ENCODE data around the gene UBTD1.
"Not testable (repeated sequence)": the region's sequence is repeated elsewhere in the genome, so short reads cannot be mapped to it uniquely, and the experiment has no call there.

Gene UBTD1

DNA sequence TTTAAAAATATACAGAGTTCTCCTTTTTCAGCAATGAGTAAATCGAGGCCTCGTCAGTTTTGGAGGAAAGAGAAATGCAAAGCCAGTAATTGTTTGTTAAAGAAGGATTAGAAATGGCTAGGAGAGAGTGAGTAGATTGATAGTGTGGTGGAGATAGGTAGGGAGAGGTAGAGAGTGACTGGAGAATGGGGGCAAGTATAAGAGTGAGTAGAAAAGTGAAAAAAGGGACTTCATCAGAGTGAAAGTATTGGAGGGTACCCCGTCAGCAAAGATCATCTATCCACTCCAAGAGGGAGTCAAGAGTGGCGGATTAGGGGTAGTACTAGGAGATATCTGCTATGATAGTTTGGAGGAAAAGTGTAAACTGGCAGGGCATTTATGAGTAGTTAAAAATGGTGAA is 64.6 kb downstream of the UBTD1 start:
- no peak for DNase-seq (ENCODE audit: low read depth)

DNA sequence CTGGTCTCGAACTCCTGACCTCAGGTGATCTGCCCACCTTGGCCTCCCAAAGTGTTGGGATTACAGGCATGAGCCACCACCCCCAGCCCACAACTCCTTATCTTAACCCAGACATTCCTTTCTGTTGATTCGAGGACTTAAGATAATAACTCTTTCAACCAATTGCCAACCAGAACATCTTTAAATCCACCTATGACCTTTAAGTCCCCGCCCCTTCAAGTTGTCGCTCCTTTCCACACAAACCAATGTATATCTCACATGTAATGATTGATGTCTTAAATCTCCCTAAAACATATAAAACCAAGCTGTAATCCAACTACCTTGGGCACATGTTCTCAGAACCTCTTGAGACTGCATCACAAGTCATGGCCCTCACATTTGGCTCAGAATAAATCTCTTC is 66.1 kb downstream of the UBTD1 start:
- no peak for DNase-seq (ENCODE audit: low read depth)

DNA sequence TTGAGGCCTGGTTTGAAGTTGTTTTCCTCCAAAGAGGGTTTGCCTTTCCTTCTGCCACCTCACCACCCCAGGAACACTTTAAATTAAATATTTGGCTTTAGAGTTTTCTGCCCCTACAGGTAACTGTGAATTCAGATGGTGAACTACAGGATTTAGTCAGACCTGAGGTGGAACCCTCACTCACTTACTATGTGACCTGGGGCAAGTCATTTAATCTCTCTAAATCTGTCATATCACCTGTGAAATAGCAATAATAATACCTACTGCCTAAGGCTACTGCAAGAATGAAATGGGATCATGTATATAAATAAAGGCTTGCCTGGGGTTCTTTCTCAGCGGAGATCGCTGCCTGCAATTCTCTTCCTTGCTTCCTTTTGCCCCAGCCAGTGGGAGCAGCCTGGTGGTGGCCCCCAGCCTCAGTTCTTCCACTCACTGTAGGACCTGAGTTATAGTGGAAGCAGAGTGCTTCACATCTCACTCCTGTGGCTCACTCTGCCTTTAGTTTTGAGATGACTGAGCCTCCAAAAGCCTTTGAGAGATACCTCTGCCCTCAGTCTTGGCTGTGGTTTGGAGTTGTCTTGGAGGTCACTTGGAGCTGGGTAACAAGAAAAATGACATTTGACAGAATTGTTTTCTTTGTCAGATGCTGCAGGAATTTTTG is 67.7 kb downstream of the UBTD1 start:
- no peak for DNase-seq (ENCODE audit: low read depth)

DNA sequence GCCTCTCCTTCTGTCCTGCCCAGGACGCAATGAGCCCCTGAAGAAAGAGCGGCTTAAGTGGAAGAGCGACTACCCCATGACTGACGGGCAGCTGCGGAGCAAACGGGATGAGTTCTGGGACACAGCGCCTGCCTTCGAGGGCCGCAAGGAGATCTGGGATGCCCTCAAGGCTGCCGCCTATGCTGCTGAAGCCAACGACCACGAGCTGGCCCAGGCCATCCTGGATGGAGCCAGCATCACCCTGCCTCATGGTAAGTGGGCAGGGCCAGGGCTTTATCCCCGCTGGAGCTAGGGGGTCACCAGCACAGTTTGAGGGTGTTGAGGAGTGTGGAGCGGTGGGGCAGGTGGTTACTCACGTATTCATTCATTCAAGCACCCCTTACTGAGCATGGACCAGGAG is 69.2 kb downstream of the UBTD1 start:
- no peak for DNase-seq (ENCODE audit: low read depth)

DNA sequence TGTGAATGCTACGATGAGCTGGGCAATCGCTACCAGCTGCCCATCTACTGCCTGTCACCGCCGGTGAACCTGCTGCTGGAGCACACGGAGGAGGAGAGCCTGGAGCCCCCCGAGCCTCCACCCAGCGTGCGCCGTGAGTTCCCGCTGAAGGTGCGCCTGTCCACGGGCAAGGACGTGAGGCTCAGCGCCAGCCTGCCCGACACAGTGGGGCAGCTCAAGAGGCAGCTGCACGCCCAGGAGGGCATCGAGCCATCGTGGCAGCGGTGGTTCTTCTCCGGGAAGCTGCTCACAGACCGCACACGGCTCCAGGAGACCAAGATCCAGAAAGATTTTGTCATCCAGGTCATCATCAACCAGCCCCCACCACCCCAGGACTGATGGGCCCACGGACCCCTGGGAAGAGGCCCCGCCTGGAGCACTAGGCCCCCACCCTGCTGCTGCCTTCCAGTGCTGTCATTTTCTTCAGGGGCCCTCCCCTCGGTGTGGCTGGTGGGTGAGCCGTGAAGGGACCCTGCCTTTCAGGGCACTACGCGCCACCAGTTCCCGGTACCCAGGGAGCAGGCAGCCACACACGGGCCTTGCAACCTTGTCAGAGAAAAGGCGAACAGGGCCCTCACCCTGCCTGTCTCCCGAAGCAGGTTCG is 71.5 kb downstream of the UBTD1 start:
- DNase-seq (ENCODE audit: low read depth), result no peak

DNA sequence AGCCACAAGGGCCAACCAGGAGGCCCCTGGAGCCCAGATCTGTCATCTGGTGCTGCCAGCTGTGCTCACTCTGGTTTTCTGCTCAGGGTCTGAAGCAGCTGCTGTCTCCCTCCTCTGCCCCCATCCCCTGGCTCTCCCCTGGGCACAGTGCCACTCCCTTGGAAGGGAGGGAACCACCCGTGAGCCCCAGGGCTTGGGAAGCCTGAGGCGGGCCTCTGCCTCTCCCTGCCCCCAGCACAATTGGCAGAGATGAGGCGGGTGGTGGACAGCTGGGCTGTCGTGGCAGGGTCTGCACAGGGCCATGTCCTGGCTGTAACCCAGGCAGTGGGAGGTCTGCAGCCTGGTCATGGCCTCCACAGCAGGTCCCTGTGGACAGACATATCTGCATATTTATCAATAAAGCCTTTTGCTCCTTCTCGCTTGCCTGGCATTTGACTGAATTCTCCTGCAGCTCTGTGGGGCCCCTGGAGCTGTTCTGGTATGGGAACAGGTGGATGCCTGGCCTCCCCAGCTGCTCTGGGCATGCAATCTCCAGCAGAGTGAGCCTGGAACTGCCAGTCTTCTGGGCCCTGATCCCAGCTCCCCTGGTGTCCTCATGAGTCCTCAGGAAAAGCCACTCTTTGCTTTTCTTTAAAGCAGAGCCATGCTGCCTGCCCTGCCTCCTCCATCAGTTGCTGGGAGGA is 72.2 kb downstream of the UBTD1 start:
- DNase-seq (ENCODE audit: low read depth), result no peak

DNA sequence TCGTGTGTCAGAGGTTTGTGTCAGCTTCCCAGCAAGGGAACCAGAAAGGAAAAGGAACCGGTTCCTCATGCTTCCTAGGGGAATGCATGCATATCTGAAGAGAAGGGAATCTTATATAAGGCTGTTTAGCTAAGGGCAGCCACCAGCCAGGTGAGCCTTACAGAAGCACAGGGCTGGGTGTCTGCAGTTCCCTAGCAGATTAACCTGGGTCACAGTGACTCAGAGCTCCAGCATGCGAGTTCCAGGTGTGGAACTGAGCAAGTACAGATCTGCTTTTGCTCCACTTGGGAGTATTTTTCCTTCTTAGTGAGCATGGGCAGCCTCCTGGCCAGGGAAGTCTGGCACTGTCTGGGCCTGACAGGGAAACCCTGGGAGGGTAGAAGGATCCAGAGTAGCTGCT is 72.9 kb downstream of the UBTD1 start:
- DNase-seq (ENCODE audit: low read depth), result no peak

DNA sequence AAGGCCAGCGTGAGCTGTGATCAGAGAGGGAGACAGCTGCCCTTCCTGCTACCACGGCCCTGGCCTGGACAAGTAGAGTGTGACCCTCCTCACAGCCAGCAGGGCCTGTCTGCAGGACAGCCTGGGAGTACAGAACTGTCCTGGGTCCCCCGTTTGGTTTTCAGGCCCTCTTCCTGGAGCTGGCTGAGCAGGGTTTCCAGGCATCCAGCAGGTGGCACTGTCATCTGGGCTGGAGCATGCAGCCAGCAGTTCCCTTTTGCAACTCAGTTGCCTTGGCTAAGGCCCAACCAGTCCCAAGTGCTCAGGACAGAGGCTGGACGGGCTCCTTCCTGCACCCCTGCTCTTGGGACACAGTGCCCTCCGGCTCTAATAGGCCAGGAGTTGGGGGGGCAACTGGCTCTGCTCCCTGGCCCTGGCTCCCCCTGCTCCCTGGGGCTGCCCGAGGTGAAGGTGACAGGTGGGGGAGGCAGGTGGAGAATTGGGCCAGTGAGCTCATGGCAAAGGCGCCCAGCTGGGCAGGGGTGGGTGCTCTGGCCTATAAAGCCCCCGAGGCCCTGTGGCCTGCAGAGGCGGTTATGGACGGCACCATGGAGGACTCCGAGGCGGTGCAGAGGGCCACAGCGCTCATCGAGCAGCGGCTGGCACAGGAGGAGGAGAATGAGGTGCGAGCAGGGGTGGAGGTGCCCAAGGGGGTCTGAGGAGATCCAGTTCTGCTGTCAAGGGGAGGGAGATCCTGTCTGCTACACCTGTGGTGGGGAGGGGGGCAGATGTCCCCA is 73.7 kb downstream of the UBTD1 start, which contains the start of gene ANKRD2:
Gene ANKRD2, plus strand, starts transcription at position 566 of the 776 bp plus-strand sequence. Its CDS starts 10 bp downstream, at position 576.
- DNase-seq (ENCODE audit: low read depth), result peak; percentile 13

DNA sequence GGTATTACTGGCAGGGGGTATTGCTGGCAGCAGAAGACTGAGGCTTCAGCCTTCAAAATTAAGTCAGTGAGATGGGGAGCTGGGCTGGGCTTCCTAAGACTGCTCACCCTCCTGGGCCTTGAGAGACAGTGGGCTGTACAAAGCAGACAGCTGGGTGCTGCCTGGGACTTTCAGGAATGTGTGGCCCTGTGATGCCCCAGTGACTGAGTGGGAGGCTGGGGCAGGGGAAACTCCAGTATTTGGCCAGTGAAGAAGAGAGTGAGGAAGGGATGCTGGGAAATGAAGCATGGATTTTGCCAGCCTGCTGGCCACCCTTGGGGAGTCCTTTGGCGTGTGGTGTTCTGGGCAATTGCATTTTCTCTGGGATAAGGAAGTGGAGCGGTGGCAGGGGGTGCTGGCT is 74.3 kb downstream of the UBTD1 start:
- DNase-seq (ENCODE audit: low read depth), result no peak

DNA sequence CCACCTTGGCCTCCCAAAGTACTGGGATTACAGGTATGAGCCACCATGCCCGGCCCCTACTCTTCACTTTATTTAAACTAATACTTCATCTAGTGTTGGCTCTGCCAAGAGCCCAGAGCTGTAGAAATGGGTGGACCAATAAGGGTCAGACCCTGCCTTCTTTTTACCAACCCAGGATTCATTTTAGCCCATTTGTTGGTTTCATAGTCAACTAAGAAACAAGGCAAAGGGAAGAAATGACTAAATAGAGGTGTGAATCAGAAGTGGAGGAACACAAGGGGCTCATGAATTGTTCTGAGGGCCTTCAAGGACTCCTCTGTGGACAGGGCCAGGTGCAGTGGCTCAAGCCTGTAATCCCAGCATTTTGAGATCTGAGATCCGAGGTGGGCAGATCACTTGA is 74.9 kb downstream of the UBTD1 start:
- DNase-seq (ENCODE audit: low read depth), result no peak

DNA sequence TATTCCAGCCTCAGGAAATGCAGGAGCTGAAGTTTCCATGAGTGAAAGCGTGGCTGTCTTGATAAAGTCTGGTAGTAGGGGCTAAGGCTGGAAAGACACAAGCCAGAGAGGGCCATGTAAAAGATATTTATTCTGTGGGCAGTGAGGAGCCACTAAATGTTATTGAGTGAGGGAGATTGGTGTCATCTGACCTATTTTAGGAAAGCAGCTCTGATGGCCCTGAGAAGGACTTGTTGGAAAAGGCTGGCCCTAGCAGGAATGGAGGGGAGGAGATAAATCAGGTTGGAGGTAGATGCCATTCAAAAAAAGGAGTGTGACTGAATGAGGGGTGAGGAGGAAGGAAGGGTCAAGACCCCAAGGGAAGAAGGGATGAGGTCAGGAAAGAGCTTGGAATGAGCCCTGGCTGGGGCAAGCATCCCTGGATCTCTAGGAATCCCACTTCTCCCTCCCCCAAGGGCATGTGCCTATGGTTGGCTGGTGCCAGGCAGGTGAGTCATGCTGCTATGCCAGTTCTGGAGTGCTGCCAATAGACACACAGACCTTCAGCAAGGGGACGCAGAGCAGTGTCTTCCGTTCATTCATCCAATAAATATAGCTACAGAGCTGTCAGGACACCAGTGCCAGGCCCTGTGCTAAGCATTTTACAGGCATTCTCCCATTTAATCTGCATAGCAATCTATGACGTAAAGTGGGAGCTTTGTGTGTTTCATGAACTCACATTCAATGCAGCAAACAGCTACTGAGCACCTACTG is 75.8 kb downstream of the UBTD1 start:
- DNase-seq (ENCODE audit: low read depth), result no peak

DNA sequence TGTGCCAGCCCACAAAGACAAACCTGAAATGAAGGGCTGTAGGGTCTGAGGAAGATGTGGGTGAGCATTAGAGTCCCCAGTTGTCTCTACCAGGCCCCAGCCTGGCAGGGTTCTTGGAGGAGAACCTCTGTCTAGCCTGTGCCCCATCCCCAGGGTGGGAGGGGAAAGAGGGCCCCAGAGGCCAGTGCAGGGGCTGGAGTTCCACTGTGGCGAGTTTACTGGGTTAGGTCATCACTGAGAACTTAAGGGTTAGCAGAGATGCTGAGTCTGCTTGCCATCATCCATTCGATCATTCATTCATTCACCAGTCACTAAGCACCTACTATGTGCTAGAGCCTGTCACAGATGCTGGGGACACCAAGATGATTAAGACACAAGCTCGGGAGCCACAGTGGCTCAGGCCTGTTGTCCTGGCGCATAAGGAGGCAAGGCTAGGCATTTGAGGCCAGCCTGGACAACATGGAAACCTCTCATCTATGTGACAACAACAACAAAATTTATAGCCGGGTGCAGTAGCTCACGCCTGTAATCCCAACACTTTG is 76.5 kb downstream of the UBTD1 start:
- no peak for DNase-seq (ENCODE audit: low read depth)

DNA sequence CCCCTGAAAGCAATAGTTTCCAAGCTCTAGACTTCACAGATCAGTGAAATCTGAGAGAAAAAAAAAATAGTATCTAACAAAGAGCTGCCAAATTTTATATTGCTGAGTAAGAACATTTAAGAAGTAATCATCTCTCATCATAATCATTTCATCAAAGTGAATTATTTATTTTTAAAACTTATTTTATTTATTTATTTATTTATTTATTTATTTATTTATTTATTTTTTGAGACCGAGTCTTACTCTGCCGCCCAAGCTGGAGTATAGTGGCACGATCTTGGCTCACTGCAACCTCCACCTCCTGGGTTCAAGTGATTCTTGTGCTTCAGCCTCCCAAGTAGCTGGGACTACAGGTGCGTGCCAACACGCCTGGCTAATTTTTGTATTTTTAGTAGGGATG is 77.8 kb downstream of the UBTD1 start:
- DNase-seq (ENCODE audit: low read depth), result not testable (repeated sequence)

DNA sequence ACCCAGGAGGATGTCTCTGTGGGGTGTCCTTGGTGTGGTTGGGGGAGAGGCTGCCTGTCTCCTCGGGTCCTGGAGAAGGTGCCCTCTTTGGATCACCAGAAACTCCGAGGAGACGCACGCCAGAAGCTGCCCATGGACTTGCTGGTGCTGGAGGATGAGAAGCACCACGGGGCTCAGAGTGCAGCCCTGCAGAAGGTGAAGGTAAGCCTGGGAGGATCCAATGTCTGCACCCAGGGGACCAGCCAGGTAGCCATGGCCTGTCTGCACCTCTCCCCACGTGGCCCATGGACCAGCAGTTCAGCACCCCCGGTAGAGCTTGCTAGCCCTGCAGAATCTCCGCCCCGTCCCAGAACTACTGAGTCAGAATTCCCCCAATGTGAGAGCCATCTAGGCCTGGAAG is 79.0 kb downstream of the UBTD1 start:
- DNase-seq (ENCODE audit: low read depth), result no peak

DNA sequence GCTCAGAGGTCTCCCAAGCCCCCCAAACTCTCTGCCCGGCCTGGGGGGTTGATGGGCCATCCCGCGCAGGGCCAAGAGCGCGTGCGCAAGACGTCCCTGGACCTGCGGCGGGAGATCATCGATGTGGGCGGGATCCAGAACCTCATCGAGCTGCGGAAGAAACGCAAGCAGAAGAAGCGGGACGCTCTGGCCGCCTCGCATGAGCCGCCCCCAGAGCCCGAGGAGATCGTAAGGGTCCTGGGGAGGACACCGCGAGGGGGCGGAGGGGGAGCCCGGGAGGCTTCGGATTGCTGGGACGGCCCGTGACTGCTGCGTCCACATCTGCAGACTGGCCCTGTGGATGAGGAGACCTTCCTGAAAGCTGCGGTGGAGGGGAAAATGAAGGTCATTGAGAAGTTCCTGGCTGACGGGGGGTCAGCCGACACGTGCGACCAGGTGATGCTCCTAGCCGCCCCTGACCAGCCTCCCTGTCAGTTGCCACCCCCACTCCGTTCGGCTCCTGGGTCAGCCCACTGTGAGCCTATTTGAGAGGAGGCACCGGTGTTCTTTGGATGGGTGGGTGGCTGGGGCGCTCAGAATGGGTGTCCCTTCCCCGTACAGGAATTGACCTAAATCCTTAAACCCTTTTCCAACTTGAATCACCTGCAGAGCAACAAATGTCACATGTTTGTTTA is 79.6 kb downstream of the UBTD1 start:
- DNase-seq (ENCODE audit: low read depth), result no peak

DNA sequence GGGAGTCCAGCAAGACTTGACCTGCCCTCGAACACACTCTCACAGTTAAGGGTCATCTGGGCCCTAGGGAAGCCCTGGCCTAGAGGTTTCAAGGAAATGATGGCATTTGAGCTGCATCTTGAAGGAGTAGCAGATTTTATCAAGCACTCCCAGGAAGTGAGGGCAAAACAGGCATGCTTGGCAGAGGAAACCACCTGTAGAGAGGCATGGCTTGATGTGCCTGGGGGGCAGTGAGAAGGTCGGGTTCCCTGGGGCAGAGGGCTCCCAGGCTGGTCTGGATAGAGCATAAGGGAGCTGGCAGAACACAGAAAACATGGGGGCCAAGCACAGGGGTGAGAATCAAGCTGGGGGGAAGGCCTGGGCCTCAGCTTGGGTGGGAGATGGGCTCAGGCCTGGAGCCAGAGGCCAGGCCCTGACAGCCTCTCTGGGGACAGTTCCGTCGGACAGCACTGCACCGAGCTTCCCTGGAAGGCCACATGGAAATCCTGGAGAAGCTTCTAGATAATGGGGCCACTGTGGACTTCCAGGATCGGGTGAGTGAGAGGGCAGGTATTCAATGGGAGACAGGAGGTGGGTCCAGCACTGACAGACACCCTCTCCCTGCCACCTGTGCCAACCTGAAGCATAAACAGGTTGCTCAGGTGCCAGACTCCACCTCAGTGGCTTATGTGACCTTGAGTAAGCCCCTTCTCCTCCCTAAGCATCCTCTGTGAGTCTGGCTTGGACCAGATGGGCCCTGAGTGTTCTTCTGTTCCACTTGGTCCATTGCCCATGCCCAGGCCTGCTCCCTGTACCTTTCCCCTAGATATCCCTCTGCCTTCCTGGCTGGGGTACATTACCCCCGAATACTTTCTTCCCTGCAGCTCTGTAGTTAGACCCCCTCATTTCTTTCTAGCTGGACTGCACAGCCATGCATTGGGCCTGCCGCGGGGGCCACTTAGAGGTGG is 82.0 kb downstream of the UBTD1 start:
- no peak for DNase-seq (ENCODE audit: low read depth)

DNA sequence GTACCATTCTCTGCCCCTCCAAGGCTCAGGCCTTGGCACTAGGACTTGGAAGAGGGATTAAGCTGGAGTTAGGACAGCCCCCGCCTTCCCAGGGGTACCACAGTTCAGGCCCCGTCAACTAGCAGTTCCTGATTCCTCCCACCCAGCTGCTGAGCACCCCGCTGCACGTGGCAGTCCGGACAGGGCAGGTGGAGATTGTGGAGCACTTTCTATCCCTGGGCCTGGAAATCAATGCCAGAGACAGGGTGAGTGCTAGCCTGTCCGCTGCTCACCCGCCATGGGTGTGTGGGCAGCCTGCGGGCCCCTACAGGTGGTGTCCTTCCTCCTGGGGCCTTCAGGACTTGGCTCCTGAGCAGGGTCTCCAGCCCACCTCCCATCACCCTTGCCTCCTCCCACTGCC is 83.4 kb downstream of the UBTD1 start:
- DNase-seq (ENCODE audit: low read depth), result no peak

DNA sequence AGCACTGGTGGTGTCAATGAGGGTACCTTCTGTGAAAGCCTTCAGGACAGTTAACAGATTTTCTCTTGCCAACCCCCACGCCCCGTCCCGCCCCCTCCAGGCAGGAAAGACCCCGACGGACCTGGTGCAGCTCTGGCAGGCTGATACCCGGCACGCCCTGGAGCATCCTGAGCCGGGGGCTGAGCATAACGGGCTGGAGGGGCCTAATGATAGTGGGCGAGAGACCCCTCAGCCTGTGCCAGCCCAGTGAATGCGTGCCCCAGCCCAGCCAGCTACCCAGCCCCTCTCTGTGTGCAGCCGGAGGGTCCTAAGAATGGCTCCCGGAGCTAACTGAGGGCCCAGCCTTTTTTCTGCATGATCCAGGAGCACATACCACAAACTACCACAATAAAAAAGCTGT is 84.8 kb downstream of the UBTD1 start:
- DNase-seq (ENCODE audit: low read depth), result no peak

DNA sequence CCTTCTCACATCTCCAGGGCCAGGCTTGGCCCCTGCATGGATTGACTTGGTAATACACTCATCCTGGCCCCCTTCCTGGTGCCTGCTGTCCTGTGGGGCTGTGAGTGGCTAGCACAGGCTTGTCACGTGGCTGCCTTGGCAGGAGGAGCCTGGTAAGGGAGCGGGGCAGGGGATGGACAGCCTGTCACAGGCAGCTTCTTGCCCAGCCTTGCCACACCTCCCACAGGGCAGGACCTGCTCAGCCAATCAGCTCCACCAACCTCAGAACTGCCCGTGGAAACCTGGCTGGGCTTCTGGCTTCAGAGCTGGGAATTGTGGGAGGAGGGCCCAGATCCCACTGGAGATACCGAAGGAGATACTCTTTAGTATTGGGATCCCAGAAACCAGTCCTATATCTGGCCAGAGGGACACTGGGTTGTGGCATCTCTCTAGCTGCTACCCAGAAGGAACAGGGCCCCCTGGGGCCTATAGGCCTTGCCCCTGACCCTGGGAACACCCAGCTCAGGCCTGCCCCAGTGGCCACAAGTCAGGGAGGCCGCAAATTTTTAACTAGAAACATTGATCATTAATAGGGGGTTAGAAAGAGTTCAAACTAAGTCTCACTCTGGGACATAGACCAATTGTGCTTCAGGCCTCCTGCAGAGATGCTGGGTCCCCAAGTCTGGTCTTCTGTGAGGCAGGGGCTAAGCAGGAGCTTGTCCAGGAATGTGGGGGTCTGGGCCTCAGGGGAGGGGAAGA is 85.5 kb downstream of the UBTD1 start, which contains the start of gene HOGA1:
Gene HOGA1, plus strand, starts transcription at position 330 of the 738 bp plus-strand sequence. Its CDS starts 315 bp downstream, at position 645.
- no peak for DNase-seq (ENCODE audit: low read depth)

Data from activated T-helper 1 cell treated with Interleukin-2 at 50 U/mL for 16 hours (primary cell).